Measurements from ENCODE around the gene TRPM8.
A peak's percentile ranks its signal among the peaks of the same experiment; 100 is the strongest.
"Not testable (repeated sequence)": the region's sequence is repeated elsewhere in the genome, so short reads cannot be mapped to it uniquely, and the experiment has no call there.

The TRPM8 gene

GRCh38 chr2:233936089-233936488 lies 18.9 kb downstream of the TRPM8 start:
- no peak for DNase-seq (ENCODE audit: low read depth, low spot score)

- DNase-seq (ENCODE audit: low read depth, low spot score): peak; percentile 45
Measured at GRCh38 chr2:233938676-233939370, 21.6 kb downstream of the TRPM8 start.

DNA sequence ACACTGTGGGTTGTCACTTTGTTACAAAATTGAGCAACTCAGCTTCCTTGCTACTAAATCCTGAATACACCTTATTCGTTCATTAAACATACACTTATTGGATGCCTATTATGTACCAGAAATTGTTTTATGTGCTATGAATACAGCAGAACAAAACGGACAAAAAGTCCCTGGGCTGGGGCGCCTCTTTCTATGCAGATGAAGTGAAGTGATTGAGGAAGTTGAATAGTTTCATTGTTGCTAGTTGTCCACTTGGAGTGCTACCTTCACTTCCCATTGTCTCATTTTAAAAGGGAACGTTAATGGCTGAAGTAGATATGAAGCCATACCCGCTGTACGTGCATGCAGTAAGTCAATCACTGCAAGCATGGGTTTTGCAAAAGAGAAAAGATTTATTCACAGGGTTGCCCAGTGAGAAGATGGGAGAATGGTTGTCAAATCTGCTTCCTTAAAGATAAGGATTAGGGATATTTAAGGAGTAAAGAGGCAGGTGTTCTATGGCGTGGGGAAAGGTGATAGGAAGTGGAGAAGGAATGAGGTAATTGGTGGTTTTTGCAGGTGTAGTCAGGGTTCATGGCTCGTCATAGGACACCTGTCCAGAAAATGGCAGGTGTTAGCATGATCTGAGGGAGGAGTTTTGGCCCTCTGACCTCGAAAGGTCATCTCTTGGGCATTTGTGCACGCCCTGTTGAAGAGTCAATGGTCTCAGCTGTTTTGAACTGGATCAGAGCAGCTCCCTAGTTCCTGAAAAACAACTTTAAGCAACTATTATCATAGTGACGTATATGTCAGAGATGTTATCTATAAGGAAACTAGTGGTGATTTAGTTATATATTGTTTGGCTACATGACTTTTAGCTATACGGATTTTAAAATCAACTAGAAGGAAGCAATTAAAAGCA lies 23.5 kb downstream of the TRPM8 start:
- no peak for DNase-seq (ENCODE audit: low read depth, low spot score)

GRCh38 chr2:233942731-233943130 lies 25.6 kb downstream of the TRPM8 start:
- no peak for DNase-seq (ENCODE audit: low read depth, low spot score)

- no peak for DNase-seq (ENCODE audit: low read depth, low spot score)
Measured at GRCh38 chr2:233944269-233944668, 27.1 kb downstream of the TRPM8 start.

DNA sequence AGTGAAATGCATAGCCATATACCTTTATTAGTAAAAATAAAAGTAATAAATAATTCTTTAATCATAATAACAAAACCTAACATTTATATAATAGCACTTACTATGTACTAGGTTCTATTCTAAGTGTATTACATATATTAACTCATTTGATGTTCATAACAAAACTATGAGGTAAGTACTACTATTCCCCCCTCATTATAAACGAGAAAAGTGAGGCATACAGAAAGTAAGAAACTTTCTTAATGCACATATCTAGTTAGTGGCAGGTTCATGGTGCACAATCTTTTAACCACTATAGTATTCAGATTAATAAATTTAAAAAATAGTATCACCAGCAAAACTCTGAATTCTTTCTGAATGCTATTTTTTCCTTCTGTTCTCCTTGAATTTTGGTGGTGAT lies 27.5 kb downstream of the TRPM8 start:
- no peak for DNase-seq (ENCODE audit: low read depth, low spot score)

DNA sequence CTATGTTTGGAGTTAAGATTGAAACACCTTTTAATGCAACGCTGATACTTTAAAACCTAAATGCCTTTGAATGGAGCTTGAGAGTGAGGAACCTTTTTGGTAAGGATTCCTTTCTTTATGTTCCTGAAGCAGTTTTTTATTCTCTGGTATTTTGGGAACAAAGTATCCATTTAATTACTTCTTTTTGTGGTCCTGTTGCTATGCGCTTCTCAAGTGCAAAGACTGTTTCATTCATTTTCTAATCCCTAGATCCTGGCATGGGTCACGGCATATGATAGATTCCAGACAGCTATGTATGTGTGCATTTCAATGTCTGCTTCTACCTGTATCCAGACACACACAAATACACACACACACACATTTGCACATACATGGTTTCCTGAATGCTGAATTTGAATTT lies 28.0 kb downstream of the TRPM8 start:
- DNase-seq (ENCODE audit: low read depth, low spot score): no peak

- DNase-seq (ENCODE audit: low read depth, low spot score): no peak
Measured at GRCh38 chr2:233950078-233950825, 33.1 kb downstream of the TRPM8 start.

GRCh38 chr2:233952335-233952734 lies 35.2 kb downstream of the TRPM8 start:
- no peak for DNase-seq (ENCODE audit: low read depth, low spot score)

- no peak for DNase-seq (ENCODE audit: low read depth, low spot score)
Measured at GRCh38 chr2:233953087-233953801, 36.1 kb downstream of the TRPM8 start.

- DNase-seq (ENCODE audit: low read depth, low spot score): no peak
Measured at GRCh38 chr2:233960203-233960602, 43.0 kb downstream of the TRPM8 start.

GRCh38 chr2:233961905-233962304 lies 44.7 kb downstream of the TRPM8 start:
- no peak for DNase-seq (ENCODE audit: low read depth, low spot score)

GRCh38 chr2:233964581-233964980 lies 47.4 kb downstream of the TRPM8 start:
- no peak for DNase-seq (ENCODE audit: low read depth, low spot score)

DNA sequence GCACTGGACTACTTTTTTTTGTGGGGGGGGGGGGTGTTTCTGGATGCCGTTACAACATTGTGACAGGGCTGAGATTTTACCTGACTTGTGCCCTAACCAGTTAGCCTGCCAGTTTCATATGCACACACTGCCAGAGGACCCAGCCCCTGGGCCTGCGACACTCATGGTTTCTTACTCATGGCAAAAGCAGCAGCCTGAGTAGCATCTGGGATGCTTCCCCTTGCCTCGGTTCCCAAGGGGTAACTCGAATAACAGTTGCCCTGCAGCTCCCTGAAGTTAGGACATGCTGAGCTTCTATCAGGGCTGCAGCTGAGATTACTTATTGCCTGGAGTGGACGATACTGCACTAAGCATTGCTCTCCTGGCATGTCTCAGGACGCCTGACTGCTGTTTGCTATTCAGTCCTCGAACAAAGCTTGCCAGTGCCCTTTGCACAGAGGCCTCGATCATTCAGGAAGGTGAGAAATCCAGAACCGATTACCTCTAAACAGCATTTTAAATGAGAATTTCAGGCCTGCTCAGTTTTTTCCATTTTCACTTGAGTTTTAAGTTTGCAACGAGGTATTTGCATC lies 47.9 kb downstream of the TRPM8 start:
- DNase-seq (ENCODE audit: low read depth, low spot score): no peak

- not testable (repeated sequence) for DNase-seq (ENCODE audit: low read depth, low spot score)
Measured at GRCh38 chr2:233965646-233966045, 48.5 kb downstream of the TRPM8 start.

- no peak for DNase-seq (ENCODE audit: low read depth, low spot score)
Measured at GRCh38 chr2:233966388-233966787, 49.2 kb downstream of the TRPM8 start.

GRCh38 chr2:233967164-233967563 lies 50.0 kb downstream of the TRPM8 start:
- DNase-seq (ENCODE audit: low read depth, low spot score): no peak

DNA sequence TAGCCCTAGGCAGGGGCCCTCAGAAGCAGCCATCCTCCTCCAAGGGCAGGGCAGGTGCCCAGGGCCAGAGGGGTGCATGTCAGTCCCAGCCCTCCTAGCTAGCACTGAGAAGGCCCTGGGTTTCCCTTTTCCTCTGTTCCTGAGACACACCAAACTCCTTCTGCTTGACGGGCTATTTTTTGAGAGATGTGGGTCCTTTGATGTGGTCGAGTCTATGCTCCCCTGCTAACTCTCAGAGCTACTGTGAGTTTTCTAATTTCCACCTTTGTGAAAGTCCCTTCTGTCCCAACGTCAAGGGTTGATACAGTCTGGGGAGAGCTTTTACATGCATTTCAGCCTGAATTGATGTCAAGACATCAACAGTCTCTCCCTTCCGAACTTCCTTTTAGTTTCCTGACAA lies 51.4 kb downstream of the TRPM8 start:
- DNase-seq (ENCODE audit: low read depth, low spot score): no peak

GRCh38 chr2:233972460-233972859 lies 55.3 kb downstream of the TRPM8 start:
- DNase-seq (ENCODE audit: low read depth, low spot score): not testable (repeated sequence)

GRCh38 chr2:233972941-233973575 lies 55.9 kb downstream of the TRPM8 start:
- peak; percentile 10 for DNase-seq (ENCODE audit: low read depth, low spot score)

- no peak for DNase-seq (ENCODE audit: low read depth, low spot score)
Measured at GRCh38 chr2:233973786-233974185, 56.6 kb downstream of the TRPM8 start.

All from ELF-1 (cell line).